CD4-positive, alpha-beta memory T cell (primary cell): ENCODE data around the gene METTL6. TPM values are rescaled to one million over a fixed set of nuclear protein-coding genes. Genes with fewer than 3 reads are reported as not detected.

Experiments used
- CTCF ChIA-PET: fragments of 350-600 bp; sonication (Branson Sonifier 250); formaldehyde crosslinking; loops from one replicate; lab custom pipeline; 2021; ENCODE audit warnings: inconsistent platforms; ENCODE audit not compliant: partially characterized antibody; lab: Charles Lee
- POLR2A ChIA-PET: fragments of 350-600 bp; sonication (Branson Sonifier 250); formaldehyde crosslinking; loops from one replicate; lab custom pipeline; 2021; ENCODE audit not compliant: partially characterized antibody; lab: Charles Lee
- DNase-seq, 5 donors: peaks; one replicate each; pipeline versions ENCODE4 v3.0.0 to v3.0.0-alpha.2; 2020 to 2022; ENCODE audit warnings: mixed read lengths in 1 of 5
- H3K27ac ChIP-seq: one replicate; pipeline ENCODE4 v1.7.0; 2013; ENCODE audit warnings: low read depth, low read length
- H3K27me3 ChIP-seq: 2 replicates; pipeline ENCODE4 v1.7.0; 2013; ENCODE audit warnings: mild to moderate bottlenecking, low read length, moderate library complexity; ENCODE audit not compliant: insufficient read depth
- H3K36me3 ChIP-seq: 2 replicates; pipeline ENCODE4 v1.7.0; 2013; ENCODE audit warnings: mild to moderate bottlenecking, low read length, moderate library complexity; ENCODE audit not compliant: insufficient read depth
- H3K4me1 ChIP-seq: 2 replicates; pipeline ENCODE4 v1.7.0; 2013; ENCODE audit warnings: mild to moderate bottlenecking, low read length, moderate library complexity; ENCODE audit not compliant: insufficient read depth
- H3K4me3 ChIP-seq, 2 donors: one replicate each; pipeline ENCODE4 v1.7.0; 2013; ENCODE audit warnings: low read length in 2 of 2, mild to moderate bottlenecking in 1 of 2
- H3K9me3 ChIP-seq, 2 donors: one replicate each; pipeline ENCODE4 v1.7.0; 2013; ENCODE audit warnings: low read length in 2 of 2, control low read depth in 1 of 2; ENCODE audit not compliant: control insufficient read depth in 1 of 2
- H3K27ac Mint-ChIP-seq, 7 donors: one replicate each; pipeline ENCODE4 v1.8.0; 2020 to 2021; ENCODE audit warnings: mixed read lengths in 7 of 7, mild to moderate bottlenecking in 6 of 7, inconsistent platforms in 3 of 7, moderate library complexity in 3 of 7
- H3K27me3 Mint-ChIP-seq, 2 donors: one replicate each; pipeline ENCODE4 v1.8.0; 2020 to 2021; ENCODE audit warnings: mixed read lengths in 2 of 2
- H3K36me3 Mint-ChIP-seq, 2 donors: one replicate each; pipeline ENCODE4 v1.8.0; 2020 to 2021; ENCODE audit warnings: mixed read lengths in 2 of 2, inconsistent platforms in 1 of 2, mild to moderate bottlenecking in 1 of 2
- H3K4me1 Mint-ChIP-seq, 4 donors: one replicate each; pipeline ENCODE4 v1.8.0; 2020 to 2021; ENCODE audit warnings: mixed read lengths in 4 of 4, mild to moderate bottlenecking in 1 of 4
- H3K4me3 Mint-ChIP-seq, 8 donors: one replicate each; pipeline ENCODE4 v1.8.0; 2020 to 2021; ENCODE audit warnings: mixed read lengths in 8 of 8, mild to moderate bottlenecking in 7 of 8, moderate library complexity in 6 of 8, inconsistent platforms in 3 of 8
- H3K9me3 Mint-ChIP-seq, 8 donors: one replicate each; pipeline ENCODE4 v1.8.0; 2020 to 2021; ENCODE audit warnings: mixed read lengths in 8 of 8, mild to moderate bottlenecking in 5 of 8, inconsistent platforms in 3 of 8, moderate library complexity in 1 of 8
- intact Hi-C: fragments of 100-400 bp; cut with micrococcal nuclease; formaldehyde crosslinking; loops from one replicate; pipeline ENCODE4 v1.15.1; 2023
- polyA plus RNA-seq, 2 donors: library from polyadenylated mRNA; unstranded; fragments of 300-500 nt; fragmentation: Illumina TruSeq; gene quantifications; one replicate each; pipeline ENCODE4 v1.2.3, GENCODE V29; 2021
- total RNA-seq, 2 experiments: library from RNA; stranded (reverse); gene quantifications; one replicate each; pipeline ENCODE4 v1.2.3, GENCODE V29; 2021

Gene METTL6, protein sequence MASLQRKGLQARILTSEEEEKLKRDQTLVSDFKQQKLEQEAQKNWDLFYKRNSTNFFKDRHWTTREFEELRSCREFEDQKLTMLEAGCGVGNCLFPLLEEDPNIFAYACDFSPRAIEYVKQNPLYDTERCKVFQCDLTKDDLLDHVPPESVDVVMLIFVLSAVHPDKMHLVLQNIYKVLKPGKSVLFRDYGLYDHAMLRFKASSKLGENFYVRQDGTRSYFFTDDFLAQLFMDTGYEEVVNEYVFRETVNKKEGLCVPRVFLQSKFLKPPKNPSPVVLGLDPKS
- total RNA-seq (10 to 100 TPM; 17.3 to 17.4 TPM), polyA plus RNA-seq (10 to 100 TPM; 12.2 to 18.3 TPM)

DNA sequence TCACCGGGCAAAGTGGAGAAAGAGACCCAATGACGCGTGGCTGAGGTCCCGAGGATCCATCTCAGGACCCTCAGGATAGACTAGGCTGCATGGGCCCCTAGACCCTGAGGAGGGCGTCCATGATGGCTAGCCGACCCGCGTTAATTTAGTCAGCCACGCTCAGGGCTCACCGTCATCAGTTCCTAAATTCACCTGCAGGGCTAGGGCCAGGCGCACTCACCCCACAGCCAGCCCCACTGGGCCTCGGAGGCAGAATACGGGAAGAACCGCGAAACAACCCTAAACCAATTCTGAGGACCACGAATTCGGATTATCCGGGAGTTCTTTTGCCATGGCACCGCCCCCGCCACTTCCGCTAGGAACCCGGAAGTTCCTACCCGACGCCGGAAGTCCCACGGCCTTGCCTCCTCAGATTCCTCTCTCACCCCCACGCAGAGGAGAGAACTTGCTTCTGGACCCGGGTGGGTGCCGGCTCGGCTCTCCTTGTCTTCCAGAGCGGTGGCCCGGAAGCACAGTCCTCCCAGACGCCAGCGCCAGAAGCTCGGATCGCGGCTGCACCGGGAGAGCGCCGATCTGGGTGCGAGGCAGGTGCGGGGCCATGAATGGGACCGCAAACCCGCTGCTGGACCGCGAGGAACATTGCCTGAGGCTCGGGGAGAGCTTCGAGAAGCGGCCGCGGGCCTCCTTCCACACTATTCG is at the start of gene METTL6, which contains the start of gene EAF1:
Gene METTL6 (minus strand): TSS at position 363 of the 699 bp plus-strand sequence. CDS start 1,033 bp downstream, outside the sequence.
Gene EAF1 (plus strand): TSS at position 417 of the 699 bp plus-strand sequence. CDS start 182 bp downstream, at position 599.
- ChIA-PET CTCF (interaction anchor here (1.0 to 1.5 kb wide), 2 partner anchors 132 to 225 kb away, joined by 4 to 5 read pairs; no protein-coding TSS in a partner anchor), POLR2A (interaction anchor here (0.5 to 1.3 kb wide), 4 partner anchors 9 to 221 kb away, joined by 3 to 6 read pairs (median 4); partner anchors contain the start of gene CAPN7)
- H3K27me3 Mint-ChIP-seq = no peaks in the 10 kb centered on the region
- peaks cover 52% of the 10 kb centered on the region for H3K4me1 ChIP-seq
- H3K27me3 ChIP-seq = no peaks in the 10 kb centered on the region
- peaks cover 32 to 80% (median 59%) of the 10 kb centered on the region in 4 donors for H3K4me1 Mint-ChIP-seq
- no peaks in the 10 kb centered on the region for H3K9me3 ChIP-seq
- H3K36me3 ChIP-seq = peaks cover 6% of the 10 kb centered on the region
- no peaks in the 10 kb centered on the region for H3K9me3 Mint-ChIP-seq
- intact Hi-C loops = loop anchor here (1.0 to 5.0 kb wide), 5 partner anchors 49 to 840 kb away; partner anchors contain the start of genes CAPN7 and OXNAD1
- peak within 1 kb of the TSS; percentile 89 for H3K27ac ChIP-seq
- peak within 1 kb of the TSS; percentile 99 for H3K4me3 ChIP-seq
- H3K4me3 Mint-ChIP-seq = peak within 1 kb of the TSS; percentile 88 to 99 (median 98)
- peaks cover 24 to 59% of the 10 kb centered on the region in 2 donors for H3K36me3 Mint-ChIP-seq
- DNase-seq = peak; percentile 81 to 87 (median 83)
- peak within 1 kb of the TSS; percentile 83 to 98 (median 97) for H3K27ac Mint-ChIP-seq

DNA sequence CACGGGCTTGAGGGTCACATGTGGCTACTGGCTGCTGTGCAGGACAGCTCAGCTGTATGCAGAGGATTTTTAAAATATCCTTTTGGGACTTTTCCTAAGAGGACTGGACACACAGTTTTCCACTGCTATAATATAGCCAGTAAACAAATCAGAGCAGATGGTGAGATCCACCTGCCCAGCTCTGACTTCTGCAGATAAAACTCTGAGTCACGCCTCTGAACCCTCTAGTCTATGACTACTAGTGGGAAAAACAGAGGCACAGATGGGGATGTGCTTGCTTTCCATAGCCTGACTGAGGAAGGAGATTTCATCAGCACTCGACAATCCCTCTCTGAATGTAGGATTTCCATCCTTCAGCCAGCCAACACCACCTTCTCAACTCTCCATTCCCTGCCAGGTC is 49.0 kb upstream of the METTL6 start:
- H3K36me3 ChIP-seq = no peaks in the 10 kb centered on the region
- ChIA-PET CTCF (no interaction called here), POLR2A (no interaction called here)
- no peaks in the 10 kb centered on the region for H3K9me3 ChIP-seq
- peaks cover 0 to 1% of the 10 kb centered on the region in 2 donors for H3K36me3 Mint-ChIP-seq
- intact Hi-C loops = no loop called here
- H3K27me3 ChIP-seq = no peaks in the 10 kb centered on the region
- H3K9me3 Mint-ChIP-seq = peaks cover 0 to 3% (median 0%) of the 10 kb centered on the region in 8 donors
- DNase-seq = no peak
- H3K27ac ChIP-seq = no peak overlapping the region
- H3K4me1 Mint-ChIP-seq = no peaks in the 10 kb centered on the region
- H3K4me1 ChIP-seq = no peaks in the 10 kb centered on the region
- no peaks in the 10 kb centered on the region for H3K27me3 Mint-ChIP-seq
- H3K4me3 Mint-ChIP-seq = no peak overlapping the region
- H3K4me3 ChIP-seq = no peak overlapping the region
- H3K27ac Mint-ChIP-seq = peak overlapping the region in 3 of 7 donors; percentile 27 to 61 (median 56)

DNA sequence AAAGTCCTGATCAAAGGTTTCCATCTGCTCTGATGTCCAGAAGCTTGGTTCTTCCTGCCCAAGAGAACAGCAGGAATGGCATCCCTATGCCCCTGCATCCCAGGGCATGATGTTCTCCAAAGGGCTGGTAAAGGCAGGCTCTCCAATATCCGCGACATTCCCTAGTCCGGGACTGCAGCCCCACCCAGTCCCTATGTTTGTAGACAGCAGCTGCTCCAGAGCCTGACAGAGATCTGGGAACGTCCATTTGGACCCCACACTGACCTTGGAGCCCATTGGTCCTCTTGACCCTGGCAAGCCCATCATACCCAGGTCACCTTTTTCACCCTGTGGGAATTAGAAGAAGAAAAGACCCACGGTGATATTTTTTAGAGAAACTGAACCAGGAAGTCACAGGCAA is 47.8 kb upstream of the METTL6 start:
- intact Hi-C loops = no loop called here
- ChIA-PET CTCF (no interaction called here), POLR2A (no interaction called here)
- H3K36me3 Mint-ChIP-seq = peaks cover 0 to 3% of the 10 kb centered on the region in 2 donors
- H3K27me3 ChIP-seq = no peaks in the 10 kb centered on the region
- no peak overlapping the region for H3K4me3 ChIP-seq
- H3K27ac ChIP-seq = no peak overlapping the region
- no peak for DNase-seq
- H3K4me1 ChIP-seq = no peaks in the 10 kb centered on the region
- no peaks in the 10 kb centered on the region for H3K9me3 ChIP-seq
- no peaks in the 10 kb centered on the region for H3K4me1 Mint-ChIP-seq
- no peaks in the 10 kb centered on the region for H3K36me3 ChIP-seq
- no peak overlapping the region for H3K27ac Mint-ChIP-seq
- no peak overlapping the region for H3K4me3 Mint-ChIP-seq
- H3K27me3 Mint-ChIP-seq = no peaks in the 10 kb centered on the region
- H3K9me3 Mint-ChIP-seq = no peaks in the 10 kb centered on the region

DNA sequence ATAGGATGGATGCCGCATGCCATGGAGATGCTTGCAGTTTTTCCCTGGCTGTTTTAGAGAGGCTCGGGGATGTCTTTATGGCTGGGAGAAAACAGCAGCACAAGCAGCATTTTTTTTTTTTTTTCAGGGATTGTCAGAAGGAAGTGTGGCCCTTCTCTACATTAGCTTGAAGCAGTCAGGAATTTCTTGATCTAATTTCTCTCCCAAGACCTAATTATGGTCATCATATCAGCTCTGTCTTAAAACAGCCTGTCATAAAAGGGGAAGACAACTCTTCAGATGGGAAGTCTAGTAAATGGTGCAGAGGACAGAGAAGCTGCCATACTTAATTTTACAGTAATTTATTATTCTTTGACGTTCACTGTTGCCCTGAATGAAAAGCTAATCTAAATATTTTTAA is 44.5 kb upstream of the METTL6 start:
- Histone ChIP-seq H3K4me3 (no peak overlapping the region), H3K27me3 (no peaks in the 10 kb centered on the region), H3K36me3 (no peaks in the 10 kb centered on the region), H3K27ac (no peak overlapping the region), H3K4me1 (no peaks in the 10 kb centered on the region), H3K9me3 (no peaks in the 10 kb centered on the region)
- Mint-ChIP-seq H3K4me3 (no peak overlapping the region), H3K36me3 (peaks cover 3 to 5% of the 10 kb centered on the region in 2 donors), H3K27ac (peak overlapping the region in 1 of 7 donors; percentile 6), H3K27me3 (no peaks in the 10 kb centered on the region), H3K4me1 (peaks cover 0 to 12% (median 4%) of the 10 kb centered on the region in 4 donors), H3K9me3 (no peaks in the 10 kb centered on the region)
- no peak for DNase-seq
- POLR2A ChIA-PET = no interaction called here
- CTCF ChIA-PET = no interaction called here
- intact Hi-C loops = no loop called here

DNA sequence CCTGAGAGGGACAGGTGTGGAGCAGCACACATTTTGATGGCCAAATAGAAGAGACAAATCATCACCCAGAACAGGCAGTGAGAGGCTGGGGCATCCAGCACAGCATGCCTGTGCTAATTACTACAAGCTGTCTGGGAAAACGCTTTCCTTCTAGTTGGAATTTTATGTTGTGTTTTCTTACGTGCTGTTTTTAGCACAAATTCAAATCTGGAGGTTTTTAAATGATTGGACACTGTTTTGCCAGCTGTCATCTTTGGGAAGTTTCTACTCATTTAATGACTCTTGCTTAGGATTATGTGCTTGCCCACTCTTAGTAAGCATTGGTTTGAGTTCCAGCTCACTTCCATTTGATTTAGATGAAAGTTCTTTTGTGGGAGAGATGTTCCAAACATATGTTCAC is 43.5 kb upstream of the METTL6 start:
- no peaks in the 10 kb centered on the region for H3K36me3 ChIP-seq
- POLR2A ChIA-PET = no interaction called here
- no peak overlapping the region for H3K27ac ChIP-seq
- Mint-ChIP-seq H3K4me3 (no peak overlapping the region), H3K27ac (peak overlapping the region in 1 of 7 donors; percentile 77), H3K9me3 (no peaks in the 10 kb centered on the region), H3K4me1 (peaks cover 0 to 15% (median 4%) of the 10 kb centered on the region in 4 donors), H3K36me3 (peaks cover 3 to 8% of the 10 kb centered on the region in 2 donors), H3K27me3 (no peaks in the 10 kb centered on the region)
- H3K4me1 ChIP-seq = no peaks in the 10 kb centered on the region
- no peaks in the 10 kb centered on the region for H3K27me3 ChIP-seq
- DNase-seq = no peak
- CTCF ChIA-PET = no interaction called here
- H3K4me3 ChIP-seq = no peak overlapping the region
- H3K9me3 ChIP-seq = no peaks in the 10 kb centered on the region
- intact Hi-C loops = no loop called here

- intact Hi-C loops = no loop called here
- Mint-ChIP-seq H3K27ac (peak overlapping the region in 1 of 7 donors; percentile 77), H3K36me3 (peaks cover 3 to 8% of the 10 kb centered on the region in 2 donors), H3K4me3 (no peak overlapping the region), H3K9me3 (no peaks in the 10 kb centered on the region), H3K4me1 (peaks cover 0 to 15% (median 4%) of the 10 kb centered on the region in 4 donors), H3K27me3 (no peaks in the 10 kb centered on the region)
- no peaks in the 10 kb centered on the region for H3K27me3 ChIP-seq
- DNase-seq = no peak
- ChIA-PET CTCF (interaction anchor here (0.9 kb wide), 1 partner anchor 203 kb away, joined by 3 read pairs; no protein-coding TSS in a partner anchor), POLR2A (no interaction called here)
- no peaks in the 10 kb centered on the region for H3K9me3 ChIP-seq
- no peaks in the 10 kb centered on the region for H3K4me1 ChIP-seq
- no peaks in the 10 kb centered on the region for H3K36me3 ChIP-seq
- no peak overlapping the region for H3K4me3 ChIP-seq
- H3K27ac ChIP-seq = no peak overlapping the region
These were observed 42.9 kb upstream of the METTL6 start for GRCh38 chr3:15470261-15470660.
